ENCODE results near the gene ADM5. TPM values are rescaled to one million over a fixed set of nuclear protein-coding genes. Genes with fewer than 3 reads are reported as not detected.

ADM5 gene
- total and polyA plus RNA-seq, 10 of the 15 experiments (the other 5 are each of a cell fraction or from before 2014, with no cell fraction given) = 0.05 to 6.0 (median 1.2) TPM; not detected in 1

DNA sequence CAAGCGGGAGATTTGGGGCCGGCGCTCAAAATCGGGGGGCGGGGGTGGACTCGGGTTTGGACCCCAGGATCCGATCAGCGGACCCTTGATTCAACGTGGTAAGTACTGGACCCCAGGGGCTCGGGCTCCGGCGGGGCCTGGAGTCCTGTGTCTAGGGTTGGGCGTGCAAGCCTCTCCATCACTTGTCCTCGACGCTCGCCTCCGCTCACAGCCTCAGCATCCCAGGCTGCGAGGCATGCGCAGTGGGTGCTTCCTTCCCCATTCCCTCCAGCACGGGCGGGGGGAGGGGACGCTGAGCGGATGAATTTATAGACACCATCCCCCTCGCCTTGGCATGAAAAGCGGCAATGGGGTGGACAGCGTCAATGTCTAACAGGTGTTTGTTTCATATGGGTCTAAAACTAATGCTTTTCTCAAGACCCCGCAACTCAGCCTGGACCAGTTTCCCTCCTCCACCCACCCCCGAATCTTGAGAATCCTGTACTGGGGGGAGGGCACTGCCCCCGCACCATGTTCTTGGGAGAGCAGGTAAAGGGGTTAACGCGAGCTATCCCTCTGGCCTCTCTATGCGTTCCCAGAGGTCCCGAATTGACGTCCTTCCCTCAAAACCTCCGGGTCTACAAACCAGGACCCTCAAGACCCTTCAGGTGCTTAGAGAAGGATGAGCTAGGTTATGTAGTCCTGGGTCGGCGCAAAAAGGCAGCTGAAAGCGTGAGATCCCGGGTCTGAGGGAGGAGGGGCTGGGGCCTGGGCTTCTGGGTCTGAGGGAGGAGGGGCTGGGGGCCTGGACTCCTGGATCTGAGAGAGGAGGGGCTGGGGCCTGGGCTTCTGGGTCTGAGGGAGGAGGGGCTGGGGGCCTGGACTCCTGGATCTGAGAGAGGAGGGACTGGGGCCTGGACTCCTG is 2.1 kb downstream of the ADM5 start:
- no peaks in the 10 kb centered on the region; the same call in 2 of the 3 replicates for H3K9me3 ChIP-seq (replicated peaks; ENCODE audit: control insufficient read depth, insufficient read depth, low read length)
- DNase-seq (ENCODE audit: low read depth, low spot score) (no peak), ATAC-seq (no peak), FAIRE-seq (no peak)
- no peak overlapping the region for H3K4me3 ChIP-seq
- no peak overlapping the region for H3K9ac ChIP-seq (ENCODE audit: control insufficient read depth, insufficient read depth, low read length)
- in situ Hi-C loops (cut with MboI) (no loop called here), intact Hi-C loops (cut with micrococcal nuclease; ENCODE audit: unreplicated experiment) (no loop called here)
- no peaks in the 10 kb centered on the region for H3K79me2 ChIP-seq (ENCODE audit: control insufficient read depth, insufficient read depth, low read length)
- H4K20me1 ChIP-seq (ENCODE audit: control insufficient read depth, insufficient read depth) = peaks cover 4% of the 10 kb centered on the region; the same call in 1 of the 2 replicates
- ChIA-PET CTCF (interaction anchor here (1.0 to 1.6 kb wide), 2 partner anchors 7 to 26 kb away, joined by 3 to 5 read pairs; no protein-coding TSS in a partner anchor), SMC1A (ENCODE audit: uncharacterized antibody, unreplicated experiment) (no interaction called here), RAD21 (ENCODE audit: unreplicated experiment) (no interaction called here), POLR2A (no interaction called here)
- H2AFZ ChIP-seq (ENCODE audit: control insufficient read depth, low read depth, low read length) = no peak overlapping the region
- no peak overlapping the region for H3K27ac ChIP-seq (ENCODE audit: control insufficient read depth, insufficient read depth)
- H3K4me2 ChIP-seq (ENCODE audit: control insufficient read depth, insufficient read depth) = no peak overlapping the region
- H3K4me1 ChIP-seq (ENCODE audit: control insufficient read depth, insufficient read depth, low read length) = peaks cover 8% of the 10 kb centered on the region
- WGBS (ENCODE audit: insufficient coverage, insufficient replicate concordance, low lambda C conversion rate, missing lambda C conversion rate) = 35% methylated on average over 39 of the region's 39 CpGs
- H3K36me3 ChIP-seq (ENCODE audit: control insufficient read depth in 2 of 2, insufficient read depth in 2 of 2, low read length in 1 of 2) = peaks cover 0 to 16% of the 10 kb centered on the region in 2 experiments; a peak in 2 of 4 replicates
- H3K27me3 ChIP-seq (replicated peaks in 1 of 2; ENCODE audit: control insufficient read depth in 2 of 2, insufficient read depth in 2 of 2, low read length in 1 of 2) = no peaks in the 10 kb centered on the region; a peak in 1 of 4 replicates
- TF ChIP-seq SMAD5 (IDR thresholded peaks at IDR 0.05; ENCODE audit: low read depth) = no peak
- no TSS peak for BruUV-seq (replicated peaks)

DNA sequence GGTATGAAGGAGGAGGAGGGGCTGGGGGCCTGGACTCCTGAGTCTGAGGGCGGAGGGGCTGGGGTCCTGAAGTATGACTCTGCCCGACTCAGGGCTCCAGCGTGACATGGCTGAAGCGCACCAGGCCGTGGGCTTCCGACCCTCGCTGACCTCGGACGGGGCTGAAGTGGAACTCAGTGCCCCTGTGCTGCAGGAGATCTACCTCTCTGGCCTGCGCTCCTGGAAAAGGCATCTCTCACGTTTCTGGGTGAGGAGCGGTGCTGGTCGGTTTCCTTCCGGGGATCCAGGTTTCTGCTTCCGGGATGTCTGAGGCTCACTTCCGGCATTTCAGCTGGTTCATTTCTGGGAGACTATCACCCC is 2.7 kb downstream of the ADM5 start:
- H3K27me3 ChIP-seq (replicated peaks in 1 of 2; ENCODE audit: control insufficient read depth in 2 of 2, insufficient read depth in 2 of 2, low read length in 1 of 2) = no peaks in the 10 kb centered on the region; a peak in 1 of 4 replicates
- DNase-seq (ENCODE audit: low read depth, low spot score) (no peak), ATAC-seq (no peak), FAIRE-seq (no peak)
- peaks cover 8% of the 10 kb centered on the region for H3K4me1 ChIP-seq (ENCODE audit: control insufficient read depth, insufficient read depth, low read length)
- RAD21 ChIA-PET (ENCODE audit: unreplicated experiment) = no interaction called here
- H3K4me3 ChIP-seq = no peak overlapping the region
- H3K36me3 ChIP-seq (ENCODE audit: control insufficient read depth in 2 of 2, insufficient read depth in 2 of 2, low read length in 1 of 2) = peaks cover 0 to 12% of the 10 kb centered on the region in 2 experiments; a peak in 2 of 4 replicates
- CTCF ChIA-PET = interaction anchor here (1.0 to 1.6 kb wide), 2 partner anchors 8 to 25 kb away, joined by 3 to 5 read pairs; no protein-coding TSS in a partner anchor
- H3K9me3 ChIP-seq (replicated peaks; ENCODE audit: control insufficient read depth, insufficient read depth, low read length) = no peaks in the 10 kb centered on the region; the same call in 2 of the 3 replicates
- H3K9ac ChIP-seq (ENCODE audit: control insufficient read depth, insufficient read depth, low read length) = no peak overlapping the region
- SMC1A ChIA-PET (ENCODE audit: uncharacterized antibody, unreplicated experiment) = no interaction called here
- in situ Hi-C loops (cut with MboI) = no loop called here
- H3K4me2 ChIP-seq (ENCODE audit: control insufficient read depth, insufficient read depth) = no peak overlapping the region
- H2AFZ ChIP-seq (ENCODE audit: control insufficient read depth, low read depth, low read length) = no peak overlapping the region
- intact Hi-C loops (cut with micrococcal nuclease; ENCODE audit: unreplicated experiment) = no loop called here
- POLR2A ChIA-PET = no interaction called here
- H3K79me2 ChIP-seq (ENCODE audit: control insufficient read depth, insufficient read depth, low read length) = no peaks in the 10 kb centered on the region
- no peak overlapping the region for H3K27ac ChIP-seq (ENCODE audit: control insufficient read depth, insufficient read depth)
- no TSS peak for BruUV-seq (replicated peaks)
- H4K20me1 ChIP-seq (ENCODE audit: control insufficient read depth, insufficient read depth) = peaks cover 4% of the 10 kb centered on the region; the same call in 1 of the 2 replicates
- WGBS (ENCODE audit: insufficient coverage, insufficient replicate concordance, low lambda C conversion rate, missing lambda C conversion rate) = 81% methylated on average over 15 of the region's 16 CpGs
- no peak for TF ChIP-seq SREBF2 (IDR thresholded peaks at IDR 0.05; ENCODE audit: low read length)
- no peak for TF ChIP-seq MEF2B (IDR thresholded peaks at IDR 0.05; ENCODE audit: partially characterized antibody, poor library complexity, severe bottlenecking)
- no peak for TF ChIP-seq GATAD2B (conservative IDR thresholded peaks at IDR 0.05; ENCODE audit: low read depth)
- TF ChIP-seq ZNF24 (IDR thresholded peaks at IDR 0.05) = no peak
- TF ChIP-seq, protein P1, sequence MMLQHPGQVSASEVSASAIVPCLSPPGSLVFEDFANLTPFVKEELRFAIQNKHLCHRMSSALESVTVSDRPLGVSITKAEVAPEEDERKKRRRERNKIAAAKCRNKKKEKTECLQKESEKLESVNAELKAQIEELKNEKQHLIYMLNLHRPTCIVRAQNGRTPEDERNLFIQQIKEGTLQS (IDR thresholded peaks at IDR 0.05; ENCODE audit: borderline replicate concordance, extremely low read depth, low read depth, low read length) = no peak
- no peak for TF ChIP-seq BMI1 (IDR thresholded peaks at IDR 0.05; ENCODE audit: borderline replicate concordance)
- TF ChIP-seq YY1 (IDR thresholded peaks at IDR 0.05; ENCODE audit: low read depth, low read length) = no peak
- TF ChIP-seq IRF4 (IDR thresholded peaks at IDR 0.05; ENCODE audit: low read depth, low read length) = no peak
- TF ChIP-seq EP300 (IDR thresholded peaks at IDR 0.05; ENCODE audit: borderline replicate concordance in 1 of 2, control insufficient read depth in 1 of 2, low read depth in 2 of 2, low read length in 2 of 2) = no peak
- TF ChIP-seq, protein P2, sequence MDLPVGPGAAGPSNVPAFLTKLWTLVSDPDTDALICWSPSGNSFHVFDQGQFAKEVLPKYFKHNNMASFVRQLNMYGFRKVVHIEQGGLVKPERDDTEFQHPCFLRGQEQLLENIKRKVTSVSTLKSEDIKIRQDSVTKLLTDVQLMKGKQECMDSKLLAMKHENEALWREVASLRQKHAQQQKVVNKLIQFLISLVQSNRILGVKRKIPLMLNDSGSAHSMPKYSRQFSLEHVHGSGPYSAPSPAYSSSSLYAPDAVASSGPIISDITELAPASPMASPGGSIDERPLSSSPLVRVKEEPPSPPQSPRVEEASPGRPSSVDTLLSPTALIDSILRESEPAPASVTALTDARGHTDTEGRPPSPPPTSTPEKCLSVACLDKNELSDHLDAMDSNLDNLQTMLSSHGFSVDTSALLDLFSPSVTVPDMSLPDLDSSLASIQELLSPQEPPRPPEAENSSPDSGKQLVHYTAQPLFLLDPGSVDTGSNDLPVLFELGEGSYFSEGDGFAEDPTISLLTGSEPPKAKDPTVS (IDR thresholded peaks at IDR 0.05; ENCODE audit: low read depth, low read length) = no peak
- no peak for TF ChIP-seq NFIC (IDR thresholded peaks at IDR 0.05; ENCODE audit: low read depth, low read length)
- TF ChIP-seq LARP7 (IDR thresholded peaks at IDR 0.05) = no peak
- TF ChIP-seq RAD21 (IDR thresholded peaks at IDR 0.05; ENCODE audit: insufficient read depth, low read depth, low read length) = no peak
- no peak for TF ChIP-seq SMARCA5 (IDR thresholded peaks at IDR 0.05)
- TF ChIP-seq CEBPB (IDR thresholded peaks at IDR 0.05; ENCODE audit: borderline replicate concordance in 1 of 2, low read depth in 2 of 2, low read length in 2 of 2) = no peak
